ENCODE data around the gene ZNF79. TPM values are rescaled to one million over a fixed set of nuclear protein-coding genes. Genes with fewer than 3 reads are reported as not detected.

The ZNF79 gene
- total and polyA plus RNA-seq, 7 donors, result 2.7 to 10.7 (median 6.0) TPM

DNA sequence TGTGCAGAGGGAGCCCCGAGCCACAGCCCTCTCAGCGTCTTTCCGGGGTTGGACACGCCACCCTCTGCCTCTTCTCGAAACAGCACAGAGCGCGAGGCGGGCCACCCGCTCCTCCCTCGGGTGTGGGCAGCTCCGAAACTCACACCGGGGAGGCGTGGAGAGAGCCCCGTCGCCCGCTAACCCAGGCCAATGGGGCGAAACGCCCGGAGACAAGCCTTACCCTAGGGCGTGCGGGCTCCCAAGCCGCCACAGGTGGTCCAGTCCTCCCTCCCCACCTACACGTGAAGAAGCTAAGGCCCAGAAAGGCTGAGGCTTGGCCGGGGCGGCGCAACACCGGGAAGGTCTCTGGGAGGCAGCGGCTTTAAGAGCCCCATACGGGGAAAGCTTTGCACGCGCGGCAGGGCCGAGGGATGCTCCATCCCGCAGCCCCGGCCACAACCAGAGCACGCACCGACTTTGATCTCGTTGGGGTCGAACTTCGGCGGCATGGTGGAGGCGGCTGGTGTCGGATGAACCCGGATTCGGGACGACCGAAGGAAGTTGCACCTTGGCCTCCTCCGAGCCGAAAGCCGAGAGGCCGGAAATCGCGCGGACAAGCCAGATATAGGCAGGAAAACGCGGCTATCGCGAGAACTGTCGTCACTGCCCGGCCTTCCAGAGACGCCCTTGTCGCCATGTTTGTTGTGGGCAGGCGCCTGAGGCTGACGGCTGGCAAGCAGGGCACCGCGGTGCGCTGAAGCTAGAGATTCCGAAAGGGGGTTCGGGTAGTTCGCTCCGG is 26.8 kb downstream of the ZNF79 start, which contains the start of the genes LRSAM1 and RPL12:
TSS of gene LRSAM1 (plus strand) at position 681 of the 778 bp plus-strand sequence. CDS start 3,018 bp downstream, outside the sequence.
TSS of gene RPL12 (minus strand) at position 577 of the 778 bp plus-strand sequence. CDS start at position 488, 89 bp downstream.
- Histone ChIP-seq H3K4me1 (peaks cover 43% of the 10 kb centered on the region), H3K27me3 (ENCODE audit: insufficient read depth in 3 of 3, low read length in 2 of 3) (no peaks in the 10 kb centered on the region), H3K9me3 (no peaks in the 10 kb centered on the region), H3K36me3 (ENCODE audit: insufficient read depth in 1 of 2, low read depth in 1 of 2) (peaks cover 2 to 62% of the 10 kb centered on the region in 2 donors), H3K27ac (peak within 1 kb of the TSS; percentile 91), H3K4me3 (peak within 1 kb of the TSS; percentile 96)
- WGBS, 3 donors, result 0 to 3% (median 2%) methylated on average over 68 to 71 of the region's 71 CpGs
- TF ChIP-seq, protein P1, sequence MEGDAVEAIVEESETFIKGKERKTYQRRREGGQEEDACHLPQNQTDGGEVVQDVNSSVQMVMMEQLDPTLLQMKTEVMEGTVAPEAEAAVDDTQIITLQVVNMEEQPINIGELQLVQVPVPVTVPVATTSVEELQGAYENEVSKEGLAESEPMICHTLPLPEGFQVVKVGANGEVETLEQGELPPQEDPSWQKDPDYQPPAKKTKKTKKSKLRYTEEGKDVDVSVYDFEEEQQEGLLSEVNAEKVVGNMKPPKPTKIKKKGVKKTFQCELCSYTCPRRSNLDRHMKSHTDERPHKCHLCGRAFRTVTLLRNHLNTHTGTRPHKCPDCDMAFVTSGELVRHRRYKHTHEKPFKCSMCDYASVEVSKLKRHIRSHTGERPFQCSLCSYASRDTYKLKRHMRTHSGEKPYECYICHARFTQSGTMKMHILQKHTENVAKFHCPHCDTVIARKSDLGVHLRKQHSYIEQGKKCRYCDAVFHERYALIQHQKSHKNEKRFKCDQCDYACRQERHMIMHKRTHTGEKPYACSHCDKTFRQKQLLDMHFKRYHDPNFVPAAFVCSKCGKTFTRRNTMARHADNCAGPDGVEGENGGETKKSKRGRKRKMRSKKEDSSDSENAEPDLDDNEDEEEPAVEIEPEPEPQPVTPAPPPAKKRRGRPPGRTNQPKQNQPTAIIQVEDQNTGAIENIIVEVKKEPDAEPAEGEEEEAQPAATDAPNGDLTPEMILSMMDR (IDR thresholded peaks at IDR 0.05), result no peak
- intact Hi-C loops (cut with DNase I), result loop anchor here in 1 of 2 donors (2.0 kb wide), 1 partner anchor 26 kb away; the partner anchor contains the start of gene ZNF79
- DNase-seq, result peak; percentile 96 to 99
- ATAC-seq, result peak; percentile 82 to 90 (median 83)

DNA sequence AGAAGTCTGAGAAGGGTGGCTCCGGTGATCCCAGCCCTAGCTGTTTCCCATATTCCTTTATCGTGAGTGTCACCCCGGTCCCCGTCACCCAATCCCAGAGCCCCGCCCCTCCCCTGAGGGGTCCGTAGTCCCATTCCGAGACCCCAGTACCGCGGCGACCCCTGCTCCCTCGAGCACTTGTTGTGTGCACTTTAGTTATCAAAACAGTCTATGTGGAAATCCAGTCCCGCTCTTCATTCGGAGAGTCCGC is 27.4 kb downstream of the ZNF79 start:
- Histone ChIP-seq H3K27ac (peak overlapping the region; percentile 91), H3K36me3 (ENCODE audit: insufficient read depth in 1 of 2, low read depth in 1 of 2) (peaks cover 2 to 62% of the 10 kb centered on the region in 2 donors), H3K27me3 (ENCODE audit: insufficient read depth in 3 of 3, low read length in 2 of 3) (no peaks in the 10 kb centered on the region), H3K9me3 (no peaks in the 10 kb centered on the region), H3K4me3 (peak overlapping the region; percentile 96), H3K4me1 (peaks cover 43% of the 10 kb centered on the region)
- TF ChIP-seq, protein P1 (IDR thresholded peaks at IDR 0.05), result no peak
- no peak for DNase-seq
- intact Hi-C loops (cut with DNase I), result loop anchor here in 1 of 2 donors (2.0 kb wide), 1 partner anchor 27 kb away; the partner anchor contains the start of gene ZNF79
- WGBS, 3 donors, result 1 to 2% (median 1%) methylated on average over 14 of the region's 14 CpGs
- ATAC-seq, result no peak

DNA sequence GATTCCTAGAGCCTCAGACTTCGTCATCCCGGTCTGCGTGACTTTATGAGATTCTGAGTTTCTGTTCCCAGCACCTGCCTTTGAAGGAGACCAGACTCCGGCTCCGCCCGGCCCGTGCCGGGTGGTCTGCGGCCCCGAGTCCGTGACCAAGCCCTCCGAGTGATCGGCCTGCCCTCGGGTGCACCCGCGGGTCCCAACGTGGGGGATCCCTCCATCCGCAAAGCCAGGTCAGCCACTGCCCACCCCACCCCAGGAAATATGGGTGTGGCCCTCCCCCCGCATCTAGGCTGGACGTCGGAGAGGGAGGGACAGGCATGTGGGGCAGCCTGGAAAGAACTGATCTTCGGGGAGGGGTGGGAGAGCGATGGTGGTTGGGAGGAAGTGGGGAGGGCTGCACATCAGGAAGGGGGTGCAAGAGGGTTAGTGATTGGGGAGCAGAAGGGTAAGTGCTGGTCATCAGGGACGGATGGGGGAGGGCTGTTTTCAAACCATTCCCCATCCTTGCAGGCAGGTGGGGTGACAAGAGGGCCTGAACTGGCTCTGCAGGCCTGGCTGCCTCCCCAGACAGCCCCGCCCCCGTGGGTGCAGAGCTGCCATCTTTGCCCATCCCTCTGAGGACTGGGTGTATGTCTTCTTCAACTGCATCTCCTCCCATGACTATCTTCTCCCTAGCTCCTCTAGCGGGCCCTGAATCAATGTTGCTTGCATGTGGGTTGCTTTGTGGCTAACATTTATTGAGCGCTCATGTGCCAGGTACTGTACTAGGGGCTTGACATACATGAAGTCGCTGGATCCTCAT is 27.9 kb downstream of the ZNF79 start:
- Histone ChIP-seq H3K27ac (peak overlapping the region; percentile 91), H3K27me3 (ENCODE audit: insufficient read depth in 3 of 3, low read length in 2 of 3) (no peaks in the 10 kb centered on the region), H3K4me1 (peaks cover 43% of the 10 kb centered on the region), H3K9me3 (no peaks in the 10 kb centered on the region), H3K36me3 (ENCODE audit: insufficient read depth in 1 of 2, low read depth in 1 of 2) (peaks cover 2 to 62% of the 10 kb centered on the region in 2 donors), H3K4me3 (peak overlapping the region; percentile 96)
- intact Hi-C loops (cut with DNase I), result loop anchor here in 1 of 2 donors (2.0 kb wide), 1 partner anchor 27 kb away; the partner anchor contains the start of gene ZNF79
- TF ChIP-seq, protein P1 (IDR thresholded peaks at IDR 0.05), result no peak
- ATAC-seq (peak; percentile 10 to 35 (median 30)), DNase-seq (peak; percentile 37 to 71)
- 10 to 12% (median 12%) methylated on average over 28 to 29 of the region's 29 CpGs for WGBS, 3 donors

DNA sequence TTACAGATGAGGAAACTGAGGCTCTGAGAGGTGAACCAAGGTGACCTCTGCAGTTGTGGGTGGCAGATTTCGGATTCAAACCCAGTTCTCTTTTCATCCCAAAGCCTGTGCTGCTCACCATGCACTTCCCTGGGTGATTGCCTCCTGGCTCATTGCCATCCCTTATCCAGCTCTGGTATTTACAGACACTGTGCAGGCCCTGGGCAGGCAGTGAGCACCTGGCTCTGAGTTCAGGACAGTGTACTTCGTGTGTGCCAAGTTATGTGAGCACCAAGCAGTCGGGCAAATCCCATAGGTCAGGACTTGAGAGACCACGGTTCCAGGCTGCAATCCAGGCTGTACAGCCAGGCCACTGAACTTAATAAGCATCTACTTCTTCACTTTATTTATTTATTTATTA is 28.5 kb downstream of the ZNF79 start:
- Histone ChIP-seq H3K36me3 (ENCODE audit: insufficient read depth in 1 of 2, low read depth in 1 of 2) (peaks cover 2 to 62% of the 10 kb centered on the region in 2 donors), H3K27me3 (ENCODE audit: insufficient read depth in 3 of 3, low read length in 2 of 3) (no peaks in the 10 kb centered on the region), H3K9me3 (no peaks in the 10 kb centered on the region), H3K27ac (peak overlapping the region; percentile 91), H3K4me3 (peak overlapping the region; percentile 96), H3K4me1 (peaks cover 40% of the 10 kb centered on the region)
- DNase-seq, result peak in 1 of 2 donors; percentile 65
- TF ChIP-seq, protein P1 (IDR thresholded peaks at IDR 0.05), result no peak
- intact Hi-C loops (cut with DNase I), result no loop called here
- ATAC-seq, result peak in 2 of 4 donors; percentile 3 to 63
- WGBS, 3 donors, result 36 to 42% (median 38%) methylated on average over 4 of the region's 4 CpGs

Measured in psoas muscle (tissue), 8 donors.